ENCODE measurements around the gene TPI1. TPM values are rescaled to one million over a fixed set of nuclear protein-coding genes. Genes with fewer than 3 reads are reported as not detected.

TPI1 gene
- polyA plus RNA-seq, 1 of the 3 experiments (the other 2 are of a cell fraction) = 1,175 TPM

GRCh38 chr12:6826734-6827436 is 40.4 kb upstream of the TPI1 start:
- Histone ChIP-seq H3K4me2 (peak overlapping the region; percentile 40), H3K4me1 (ENCODE audit: control insufficient read depth in 1 of 2, insufficient read depth in 2 of 2, low read depth in 1 of 2, low read length in 1 of 2) (peaks cover 17 to 54% of the 10 kb centered on the region in 2 experiments; a peak in 3 of 4 replicates), H3K79me2 (ENCODE audit: insufficient read depth) (peaks cover 31% of the 10 kb centered on the region), H3K27me3 (ENCODE audit: insufficient read depth) (no peaks in the 10 kb centered on the region), H3K9me2 (no peaks in the 10 kb centered on the region), H3K36me3 (replicated peaks in 1 of 2; ENCODE audit: control insufficient read depth in 1 of 2, insufficient read depth in 2 of 2, low read length in 1 of 2) (peaks cover 6 to 16% of the 10 kb centered on the region in 2 experiments), H3K27ac (ENCODE audit: low read depth in 2 of 2, low read length in 1 of 2) (peak overlapping the region; percentile 26 to 93), H3K9me3 (no peaks in the 10 kb centered on the region), H2AFZ (ENCODE audit: low read depth) (no peak overlapping the region), H4K20me1 (ENCODE audit: insufficient read depth) (0 out of 2 replicates have a peak, but pooled peaks cover 3% of the 10 kb centered on the region), H3K4me3 (ENCODE audit: low read depth in 2 of 2, low read length in 1 of 2) (no peak overlapping the region), H3F3A (replicated peaks; ENCODE audit: insufficient read depth) (peaks cover 8% of the 10 kb centered on the region), H3K9ac (no peak overlapping the region)
- 87% methylated on average over 12 of the region's 22 CpGs for WGBS (ENCODE audit: low lambda C conversion rate)
- DNase-seq = no peak
- CTCF ChIA-PET = interaction anchor here (0.9 to 14.1 kb wide), 16 partner anchors 8 to 224 kb away, joined by 3 to 246 read pairs (median 14); partner anchors contain the start of genes CDCA3, GNB3, MLF2 and PTMS
- POLR2A ChIA-PET = interaction anchor here (1.0 to 7.0 kb wide), 5 partner anchors 10 to 100 kb away, joined by 3 to 46 read pairs (median 3); partner anchors contain the start of genes MLF2 and SPSB2
- TF ChIP-seq, protein P1, sequence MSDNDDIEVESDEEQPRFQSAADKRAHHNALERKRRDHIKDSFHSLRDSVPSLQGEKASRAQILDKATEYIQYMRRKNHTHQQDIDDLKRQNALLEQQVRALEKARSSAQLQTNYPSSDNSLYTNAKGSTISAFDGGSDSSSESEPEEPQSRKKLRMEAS (IDR thresholded peaks at IDR 0.05; ENCODE audit: low read depth) = no peak
- TF ChIP-seq TEAD4 (IDR thresholded peaks at IDR 0.05; ENCODE audit: borderline replicate concordance, insufficient read depth) (no peak), NFIC (IDR thresholded peaks at IDR 0.05; ENCODE audit: borderline replicate concordance) (no peak), ELF1 (IDR thresholded peaks at IDR 0.05) (no peak), CHD2 (IDR thresholded peaks at IDR 0.05; ENCODE audit: low read length, partially characterized antibody) (no peak), YY1 (IDR thresholded peaks at IDR 0.05; ENCODE audit: low read depth) (no peak), JUND (IDR thresholded peaks at IDR 0.05) (no peak), MEF2A (IDR thresholded peaks at IDR 0.05; ENCODE audit: borderline replicate concordance, low read depth) (no peak), TCF12 (IDR thresholded peaks at IDR 0.05) (no peak), GABPA (IDR thresholded peaks at IDR 0.05; ENCODE audit: low read depth) (no peak), EZH2phosphoT487 (IDR thresholded peaks at IDR 0.05; ENCODE audit: borderline replicate concordance, low read depth) (no peak), FOXM1 (IDR thresholded peaks at IDR 0.05; ENCODE audit: low read depth) (no peak), FOSL2 (IDR thresholded peaks at IDR 0.05; ENCODE audit: borderline replicate concordance, low read depth) (no peak), SMC3 (IDR thresholded peaks at IDR 0.05; ENCODE audit: low read depth, low read length) (no peak), RFX5 (IDR thresholded peaks at IDR 0.05; ENCODE audit: low read length) (no peak), POLR2AphosphoS5 (IDR thresholded peaks at IDR 0.05; ENCODE audit: low read depth, low read length) (no peak), USF1 (IDR thresholded peaks at IDR 0.05; ENCODE audit: borderline replicate concordance, low read depth) (no peak)
- TF ChIP-seq, protein P2, sequence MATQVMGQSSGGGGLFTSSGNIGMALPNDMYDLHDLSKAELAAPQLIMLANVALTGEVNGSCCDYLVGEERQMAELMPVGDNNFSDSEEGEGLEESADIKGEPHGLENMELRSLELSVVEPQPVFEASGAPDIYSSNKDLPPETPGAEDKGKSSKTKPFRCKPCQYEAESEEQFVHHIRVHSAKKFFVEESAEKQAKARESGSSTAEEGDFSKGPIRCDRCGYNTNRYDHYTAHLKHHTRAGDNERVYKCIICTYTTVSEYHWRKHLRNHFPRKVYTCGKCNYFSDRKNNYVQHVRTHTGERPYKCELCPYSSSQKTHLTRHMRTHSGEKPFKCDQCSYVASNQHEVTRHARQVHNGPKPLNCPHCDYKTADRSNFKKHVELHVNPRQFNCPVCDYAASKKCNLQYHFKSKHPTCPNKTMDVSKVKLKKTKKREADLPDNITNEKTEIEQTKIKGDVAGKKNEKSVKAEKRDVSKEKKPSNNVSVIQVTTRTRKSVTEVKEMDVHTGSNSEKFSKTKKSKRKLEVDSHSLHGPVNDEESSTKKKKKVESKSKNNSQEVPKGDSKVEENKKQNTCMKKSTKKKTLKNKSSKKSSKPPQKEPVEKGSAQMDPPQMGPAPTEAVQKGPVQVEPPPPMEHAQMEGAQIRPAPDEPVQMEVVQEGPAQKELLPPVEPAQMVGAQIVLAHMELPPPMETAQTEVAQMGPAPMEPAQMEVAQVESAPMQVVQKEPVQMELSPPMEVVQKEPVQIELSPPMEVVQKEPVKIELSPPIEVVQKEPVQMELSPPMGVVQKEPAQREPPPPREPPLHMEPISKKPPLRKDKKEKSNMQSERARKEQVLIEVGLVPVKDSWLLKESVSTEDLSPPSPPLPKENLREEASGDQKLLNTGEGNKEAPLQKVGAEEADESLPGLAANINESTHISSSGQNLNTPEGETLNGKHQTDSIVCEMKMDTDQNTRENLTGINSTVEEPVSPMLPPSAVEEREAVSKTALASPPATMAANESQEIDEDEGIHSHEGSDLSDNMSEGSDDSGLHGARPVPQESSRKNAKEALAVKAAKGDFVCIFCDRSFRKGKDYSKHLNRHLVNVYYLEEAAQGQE (IDR thresholded peaks at IDR 0.05; ENCODE audit: low read depth, low read length) = no peak
- TF ChIP-seq, protein P3, sequence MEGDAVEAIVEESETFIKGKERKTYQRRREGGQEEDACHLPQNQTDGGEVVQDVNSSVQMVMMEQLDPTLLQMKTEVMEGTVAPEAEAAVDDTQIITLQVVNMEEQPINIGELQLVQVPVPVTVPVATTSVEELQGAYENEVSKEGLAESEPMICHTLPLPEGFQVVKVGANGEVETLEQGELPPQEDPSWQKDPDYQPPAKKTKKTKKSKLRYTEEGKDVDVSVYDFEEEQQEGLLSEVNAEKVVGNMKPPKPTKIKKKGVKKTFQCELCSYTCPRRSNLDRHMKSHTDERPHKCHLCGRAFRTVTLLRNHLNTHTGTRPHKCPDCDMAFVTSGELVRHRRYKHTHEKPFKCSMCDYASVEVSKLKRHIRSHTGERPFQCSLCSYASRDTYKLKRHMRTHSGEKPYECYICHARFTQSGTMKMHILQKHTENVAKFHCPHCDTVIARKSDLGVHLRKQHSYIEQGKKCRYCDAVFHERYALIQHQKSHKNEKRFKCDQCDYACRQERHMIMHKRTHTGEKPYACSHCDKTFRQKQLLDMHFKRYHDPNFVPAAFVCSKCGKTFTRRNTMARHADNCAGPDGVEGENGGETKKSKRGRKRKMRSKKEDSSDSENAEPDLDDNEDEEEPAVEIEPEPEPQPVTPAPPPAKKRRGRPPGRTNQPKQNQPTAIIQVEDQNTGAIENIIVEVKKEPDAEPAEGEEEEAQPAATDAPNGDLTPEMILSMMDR (IDR thresholded peaks at IDR 0.05) = no peak
- TF ChIP-seq, protein P4, sequence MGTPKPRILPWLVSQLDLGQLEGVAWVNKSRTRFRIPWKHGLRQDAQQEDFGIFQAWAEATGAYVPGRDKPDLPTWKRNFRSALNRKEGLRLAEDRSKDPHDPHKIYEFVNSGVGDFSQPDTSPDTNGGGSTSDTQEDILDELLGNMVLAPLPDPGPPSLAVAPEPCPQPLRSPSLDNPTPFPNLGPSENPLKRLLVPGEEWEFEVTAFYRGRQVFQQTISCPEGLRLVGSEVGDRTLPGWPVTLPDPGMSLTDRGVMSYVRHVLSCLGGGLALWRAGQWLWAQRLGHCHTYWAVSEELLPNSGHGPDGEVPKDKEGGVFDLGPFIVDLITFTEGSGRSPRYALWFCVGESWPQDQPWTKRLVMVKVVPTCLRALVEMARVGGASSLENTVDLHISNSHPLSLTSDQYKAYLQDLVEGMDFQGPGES (IDR thresholded peaks at IDR 0.05; ENCODE audit: low read depth, low read length) = no peak

Data from SK-N-SH (cell line).